Naive thymus-derived CD4-positive, alpha-beta T cell (primary cell): Measurements from ENCODE around the gene SGPP2. TPM values are rescaled to one million over a fixed set of nuclear protein-coding genes. Genes with fewer than 3 reads are reported as not detected.

Experiments used
- ATAC-seq: fragments of 150-1000 bp; cut with Tn5 transposase; 2 replicates; pipeline ENCODE4 v1.10.0; 2021; ENCODE audit warnings: mild to moderate bottlenecking, moderate library complexity
- CTCF ChIA-PET: fragments of 350-600 bp; sonication (Branson Sonifier 250); formaldehyde crosslinking; loops from one replicate; lab custom pipeline; 2021; ENCODE audit warnings: antibody characterized with exemption; lab: Charles Lee
- POLR2A ChIA-PET: fragments of 350-600 bp; sonication (Branson Sonifier 250); formaldehyde crosslinking; loops from one replicate; lab custom pipeline; 2021; ENCODE audit warnings: antibody characterized with exemption, inconsistent platforms; lab: Charles Lee
- DNase-seq, 9 donors: peaks; one replicate each; pipeline versions ENCODE4 v3.0.0 to v3.0.0-alpha.2; 2020 to 2022; ENCODE audit warnings: mixed read lengths in 1 of 9
- H3K27ac ChIP-seq: one replicate; pipeline ENCODE4 v1.7.0; 2013; ENCODE audit warnings: mild to moderate bottlenecking, low read depth, low read length, moderate library complexity
- H3K27me3 ChIP-seq, 2 donors: one replicate each; pipeline ENCODE4 v1.7.0; 2013; ENCODE audit warnings: low read length in 2 of 2, mild to moderate bottlenecking in 2 of 2, moderate library complexity in 2 of 2; ENCODE audit not compliant: control insufficient read depth in 2 of 2, insufficient read depth in 2 of 2
- H3K36me3 ChIP-seq, 3 experiments: 1 replicate in 2 of 3; 2 replicates in 1 of 3; pipeline ENCODE4 v1.7.0; 2013; ENCODE audit warnings: low read length in 3 of 3, mild to moderate bottlenecking in 3 of 3, moderate library complexity in 1 of 3; ENCODE audit not compliant: insufficient read depth in 3 of 3, control insufficient read depth in 2 of 3
- H3K4me1 ChIP-seq, 2 donors: one replicate each; pipeline ENCODE4 v1.7.0; 2013; ENCODE audit warnings: low read length in 2 of 2, mild to moderate bottlenecking in 2 of 2, moderate library complexity in 1 of 2; ENCODE audit not compliant: control insufficient read depth in 2 of 2, insufficient read depth in 2 of 2
- H3K4me3 ChIP-seq: 2 replicates; pipeline ENCODE4 v1.7.0; 2013; ENCODE audit warnings: mild to moderate bottlenecking, low read length
- H3K9me3 ChIP-seq, 3 experiments: 1 replicate in 2 of 3; 2 replicates in 1 of 3; pipeline ENCODE4 v1.7.0; 2013; ENCODE audit warnings: low read length in 3 of 3; ENCODE audit not compliant: control insufficient read depth in 2 of 3
- H3K27ac Mint-ChIP-seq, 9 donors: one replicate each; pipeline ENCODE4 v1.8.0; 2020 to 2022; ENCODE audit warnings: mixed read lengths in 9 of 9, mild to moderate bottlenecking in 8 of 9, moderate library complexity in 5 of 9, inconsistent platforms in 2 of 9
- H3K27me3 Mint-ChIP-seq, 5 donors: one replicate each; pipeline ENCODE4 v1.8.0; 2021 to 2022; ENCODE audit warnings: mixed read lengths in 5 of 5, mild to moderate bottlenecking in 1 of 5
- H3K36me3 Mint-ChIP-seq, 5 donors: one replicate each; pipeline ENCODE4 v1.8.0; 2020 to 2022; ENCODE audit warnings: mixed read lengths in 5 of 5, mild to moderate bottlenecking in 3 of 5, inconsistent platforms in 1 of 5
- H3K4me1 Mint-ChIP-seq, 7 donors: one replicate each; pipeline ENCODE4 v1.8.0; 2020 to 2022; ENCODE audit warnings: mixed read lengths in 7 of 7, mild to moderate bottlenecking in 3 of 7, inconsistent platforms in 1 of 7
- H3K4me3 Mint-ChIP-seq, 10 donors: one replicate each; pipeline ENCODE4 v1.8.0; 2020 to 2022; ENCODE audit warnings: mild to moderate bottlenecking in 10 of 10, mixed read lengths in 10 of 10, moderate library complexity in 6 of 10, inconsistent platforms in 2 of 10
- H3K9me3 Mint-ChIP-seq, 11 donors: one replicate each; pipeline ENCODE4 v1.8.0; 2020 to 2022; ENCODE audit warnings: mixed read lengths in 11 of 11, mild to moderate bottlenecking in 4 of 11, inconsistent platforms in 1 of 11, moderate library complexity in 1 of 11
- intact Hi-C, 2 donors: fragments of 100-400 bp; cut with micrococcal nuclease; formaldehyde crosslinking; loops; one replicate each; pipeline ENCODE4 v1.15.1; 2023
- polyA plus RNA-seq, 2 donors: library from polyadenylated mRNA; unstranded; fragments of 300-500 nt; fragmentation: Illumina TruSeq; gene quantifications; one replicate each; pipeline ENCODE4 v1.2.3, GENCODE V29; 2021
- total RNA-seq, 6 experiments: library from RNA in 5 of 6; stranded (reverse) in 5 of 6; gene quantifications; 1 replicate in 5 of 6; 2 replicates in 1 of 6; pipeline ENCODE4 v1.2.3 and lab custom pipeline; 2021 to 2026

SGPP2 gene
- total and polyA plus RNA-seq, 7 experiments from 2014 or later, result 0.05 to 5.8 (median 0.68) TPM

- H3K4me1 Mint-ChIP-seq, result peaks cover 0 to 11% (median 0%) of the 10 kb centered on the region in 7 donors
- peaks cover 0 to 12% (median 0%) of the 10 kb centered on the region in 5 donors for H3K36me3 Mint-ChIP-seq
- Histone ChIP-seq H3K27ac (no peak overlapping the region), H3K36me3 (no peaks in the 10 kb centered on the region), H3K9me3 (no peaks in the 10 kb centered on the region), H3K4me3 (no peak overlapping the region), H3K27me3 (peaks cover 0 to 3% of the 10 kb centered on the region in 2 donors), H3K4me1 (no peaks in the 10 kb centered on the region)
- intact Hi-C loops, result no loop called here
- CTCF ChIA-PET, result no interaction called here
- H3K27ac Mint-ChIP-seq, result no peak overlapping the region
- no peak overlapping the region for H3K4me3 Mint-ChIP-seq
- peaks cover 4 to 22% (median 11%) of the 10 kb centered on the region in 5 donors for H3K27me3 Mint-ChIP-seq
- DNase-seq (no peak), ATAC-seq (no peak)
- POLR2A ChIA-PET, result no interaction called here
- peaks cover 0 to 6% (median 0%) of the 10 kb centered on the region in 11 donors for H3K9me3 Mint-ChIP-seq
These were observed 82.0 kb downstream of the SGPP2 start for GRCh38 chr2:222506230-222506935.

- Mint-ChIP-seq H3K27me3 (peaks cover 6 to 22% (median 16%) of the 10 kb centered on the region in 5 donors), H3K4me1 (no peaks in the 10 kb centered on the region), H3K36me3 (peaks cover 0 to 5% (median 0%) of the 10 kb centered on the region in 5 donors), H3K4me3 (no peak overlapping the region), H3K9me3 (peaks cover 0 to 8% (median 3%) of the 10 kb centered on the region in 11 donors), H3K27ac (no peak overlapping the region)
- intact Hi-C loops, result no loop called here
- no peaks in the 10 kb centered on the region for H3K27me3 ChIP-seq
- CTCF ChIA-PET, result no interaction called here
- no peaks in the 10 kb centered on the region for H3K9me3 ChIP-seq
- H3K4me1 ChIP-seq, result no peaks in the 10 kb centered on the region
- POLR2A ChIA-PET, result no interaction called here
- no peak overlapping the region for H3K4me3 ChIP-seq
- no peak overlapping the region for H3K27ac ChIP-seq
- DNase-seq (no peak), ATAC-seq (no peak)
- H3K36me3 ChIP-seq, result no peaks in the 10 kb centered on the region
These were observed 90.6 kb downstream of the SGPP2 start for GRCh38 chr2:222514901-222515300.

- peaks cover 3 to 28% (median 11%) of the 10 kb centered on the region in 5 donors for H3K27me3 Mint-ChIP-seq
- no peaks in the 10 kb centered on the region for H3K36me3 Mint-ChIP-seq
- H3K4me3 ChIP-seq, result no peak overlapping the region
- ChIA-PET CTCF (no interaction called here), POLR2A (no interaction called here)
- H3K27ac Mint-ChIP-seq, result no peak overlapping the region
- no peak for DNase-seq
- no peaks in the 10 kb centered on the region for H3K9me3 ChIP-seq
- ATAC-seq, result no peak
- no peak overlapping the region for H3K27ac ChIP-seq
- intact Hi-C loops, result no loop called here
- H3K4me1 Mint-ChIP-seq, result no peaks in the 10 kb centered on the region
- H3K9me3 Mint-ChIP-seq, result peaks cover 0 to 3% (median 0%) of the 10 kb centered on the region in 11 donors
- no peaks in the 10 kb centered on the region for H3K27me3 ChIP-seq
- no peak overlapping the region for H3K4me3 Mint-ChIP-seq
- no peaks in the 10 kb centered on the region for H3K36me3 ChIP-seq
- H3K4me1 ChIP-seq, result no peaks in the 10 kb centered on the region
These were observed 94.4 kb downstream of the SGPP2 start for GRCh38 chr2:222518570-222519381.

DNA sequence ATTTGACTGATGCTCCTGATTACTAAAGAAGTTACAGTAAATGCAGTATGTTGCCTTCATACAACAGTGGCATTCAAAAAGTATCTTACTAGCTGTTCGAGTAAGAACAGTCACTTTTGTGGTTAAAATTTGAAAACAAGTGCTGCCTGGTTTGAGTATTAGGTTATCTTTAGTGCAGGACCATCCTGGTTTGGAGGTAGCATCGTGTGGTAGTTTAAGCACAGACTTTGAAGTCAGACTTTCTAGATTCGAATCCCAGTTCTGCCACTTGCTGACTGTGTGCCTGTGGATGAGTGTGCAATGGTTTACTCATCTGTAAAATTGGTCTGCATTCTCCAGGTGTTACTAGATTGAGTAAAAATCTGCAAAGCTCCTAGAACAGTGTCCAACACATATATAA, 96.8 kb downstream of the SGPP2 start:
- no peak for ATAC-seq
- no peak overlapping the region for H3K27ac ChIP-seq
- H3K27me3 ChIP-seq, result no peaks in the 10 kb centered on the region
- Mint-ChIP-seq H3K4me3 (no peak overlapping the region), H3K27ac (no peak overlapping the region), H3K36me3 (no peaks in the 10 kb centered on the region), H3K4me1 (no peaks in the 10 kb centered on the region), H3K27me3 (peaks cover 2 to 25% (median 6%) of the 10 kb centered on the region in 5 donors), H3K9me3 (peaks cover 0 to 2% (median 0%) of the 10 kb centered on the region in 11 donors)
- POLR2A ChIA-PET, result no interaction called here
- intact Hi-C loops, result no loop called here
- CTCF ChIA-PET, result no interaction called here
- H3K4me3 ChIP-seq, result no peak overlapping the region
- no peaks in the 10 kb centered on the region for H3K9me3 ChIP-seq
- H3K36me3 ChIP-seq, result no peaks in the 10 kb centered on the region
- no peak for DNase-seq
- H3K4me1 ChIP-seq, result no peaks in the 10 kb centered on the region

DNA sequence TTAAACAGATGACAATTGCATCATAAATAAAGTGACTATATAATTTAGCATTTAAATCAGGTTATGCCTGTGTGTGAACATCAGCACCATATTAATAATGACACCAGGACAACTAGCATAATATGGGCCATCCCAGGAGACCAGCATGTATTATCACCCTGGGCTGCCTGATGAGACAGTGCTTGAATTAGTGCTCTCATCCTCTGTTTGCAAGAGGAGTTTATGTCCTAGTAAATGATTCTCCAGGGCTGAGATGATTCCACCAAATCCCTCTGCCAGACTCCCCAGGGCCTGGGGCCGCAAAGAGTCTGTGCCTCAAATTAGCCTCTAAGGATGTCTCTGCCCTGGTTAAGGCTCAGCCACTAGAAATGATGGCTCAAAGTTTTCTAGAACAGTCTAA, 97.7 kb downstream of the SGPP2 start:
- ChIA-PET POLR2A (no interaction called here), CTCF (no interaction called here)
- Histone ChIP-seq H3K9me3 (no peaks in the 10 kb centered on the region), H3K4me1 (no peaks in the 10 kb centered on the region), H3K27me3 (no peaks in the 10 kb centered on the region), H3K27ac (no peak overlapping the region), H3K4me3 (no peak overlapping the region), H3K36me3 (no peaks in the 10 kb centered on the region)
- no peak for DNase-seq
- Mint-ChIP-seq H3K4me1 (no peaks in the 10 kb centered on the region), H3K36me3 (peaks cover 0 to 4% (median 0%) of the 10 kb centered on the region in 5 donors), H3K4me3 (no peak overlapping the region), H3K27ac (no peak overlapping the region), H3K9me3 (peaks cover 0 to 3% (median 0%) of the 10 kb centered on the region in 11 donors), H3K27me3 (peaks cover 0 to 23% (median 2%) of the 10 kb centered on the region in 5 donors)
- ATAC-seq, result no peak
- intact Hi-C loops, result no loop called here

- Histone ChIP-seq H3K9me3 (no peaks in the 10 kb centered on the region), H3K27me3 (no peaks in the 10 kb centered on the region), H3K4me1 (no peaks in the 10 kb centered on the region), H3K27ac (no peak overlapping the region), H3K4me3 (no peak overlapping the region), H3K36me3 (no peaks in the 10 kb centered on the region)
- H3K27ac Mint-ChIP-seq, result no peak overlapping the region
- H3K36me3 Mint-ChIP-seq, result peaks cover 0 to 4% (median 0%) of the 10 kb centered on the region in 5 donors
- no peaks in the 10 kb centered on the region for H3K4me1 Mint-ChIP-seq
- intact Hi-C loops, result no loop called here
- peaks cover 0 to 3% (median 0%) of the 10 kb centered on the region in 11 donors for H3K9me3 Mint-ChIP-seq
- CTCF ChIA-PET, result interaction anchor here (0.6 kb wide), 1 partner anchor 95 kb away, joined by 3 read pairs; no protein-coding TSS in a partner anchor
- H3K4me3 Mint-ChIP-seq, result no peak overlapping the region
- peaks cover 0 to 16% (median 0%) of the 10 kb centered on the region in 5 donors for H3K27me3 Mint-ChIP-seq
- ATAC-seq (no peak), DNase-seq (no peak)
- POLR2A ChIA-PET, result interaction anchor here (0.6 kb wide), 1 partner anchor 338 kb away, joined by 3 read pairs; no protein-coding TSS in a partner anchor
These were observed 99.6 kb downstream of the SGPP2 start for GRCh38 chr2:222523783-222524544.
